ENCODE data around the gene PITX3. TPM values are rescaled to one million over a fixed set of nuclear protein-coding genes. Genes with fewer than 3 reads are reported as not detected.

Gene PITX3
- total and polyA plus RNA-seq, 9 of the 15 experiments (the other 6 are each of a cell fraction or from before 2014, with no cell fraction given): 0.30 to 0.98 (median 0.95) TPM; not detected in 6

DNA sequence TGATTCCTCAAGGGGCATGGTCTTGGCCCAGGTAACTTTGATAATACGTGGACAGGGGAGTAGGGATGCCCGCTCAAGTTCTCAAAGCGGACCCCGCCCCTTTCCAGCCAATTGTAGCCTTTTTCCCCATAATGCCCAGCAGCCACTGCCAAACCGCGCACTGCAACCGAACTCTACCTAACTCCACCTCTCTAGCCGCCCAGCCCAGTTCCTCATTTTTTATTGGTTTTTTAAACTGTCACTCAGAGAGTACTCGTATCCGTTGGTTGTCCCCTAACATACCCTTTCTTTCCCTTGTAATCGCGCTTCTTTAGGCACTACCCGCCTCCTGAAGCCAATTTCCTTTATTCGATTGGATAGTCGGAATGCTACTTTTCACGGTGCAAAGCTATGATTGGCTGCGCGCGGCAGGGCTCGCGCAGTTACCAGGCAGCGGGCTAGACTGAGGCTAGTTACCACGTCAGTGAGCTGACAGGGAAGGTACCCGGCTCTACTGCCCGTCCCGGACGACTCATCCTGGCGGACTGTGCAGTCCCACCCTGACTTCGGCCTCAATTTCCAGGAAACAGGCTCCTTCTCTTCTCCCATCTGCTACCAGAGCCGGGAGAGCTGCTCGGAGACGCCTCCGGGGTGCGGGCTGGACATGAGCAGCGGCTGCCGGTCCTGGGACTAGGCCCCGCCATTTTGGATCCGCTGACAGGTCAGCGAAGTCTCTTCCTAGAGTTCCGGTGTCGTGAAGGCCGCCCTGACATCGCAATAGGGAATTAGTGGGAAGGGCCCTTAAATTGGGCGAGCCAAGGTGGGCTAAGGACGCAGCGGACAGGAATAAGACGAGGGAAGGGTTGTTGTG lies 4.0 kb upstream of the PITX3 start, which contains the start of gene GBF1 (continued):
- TF ChIP-seq, protein P1, sequence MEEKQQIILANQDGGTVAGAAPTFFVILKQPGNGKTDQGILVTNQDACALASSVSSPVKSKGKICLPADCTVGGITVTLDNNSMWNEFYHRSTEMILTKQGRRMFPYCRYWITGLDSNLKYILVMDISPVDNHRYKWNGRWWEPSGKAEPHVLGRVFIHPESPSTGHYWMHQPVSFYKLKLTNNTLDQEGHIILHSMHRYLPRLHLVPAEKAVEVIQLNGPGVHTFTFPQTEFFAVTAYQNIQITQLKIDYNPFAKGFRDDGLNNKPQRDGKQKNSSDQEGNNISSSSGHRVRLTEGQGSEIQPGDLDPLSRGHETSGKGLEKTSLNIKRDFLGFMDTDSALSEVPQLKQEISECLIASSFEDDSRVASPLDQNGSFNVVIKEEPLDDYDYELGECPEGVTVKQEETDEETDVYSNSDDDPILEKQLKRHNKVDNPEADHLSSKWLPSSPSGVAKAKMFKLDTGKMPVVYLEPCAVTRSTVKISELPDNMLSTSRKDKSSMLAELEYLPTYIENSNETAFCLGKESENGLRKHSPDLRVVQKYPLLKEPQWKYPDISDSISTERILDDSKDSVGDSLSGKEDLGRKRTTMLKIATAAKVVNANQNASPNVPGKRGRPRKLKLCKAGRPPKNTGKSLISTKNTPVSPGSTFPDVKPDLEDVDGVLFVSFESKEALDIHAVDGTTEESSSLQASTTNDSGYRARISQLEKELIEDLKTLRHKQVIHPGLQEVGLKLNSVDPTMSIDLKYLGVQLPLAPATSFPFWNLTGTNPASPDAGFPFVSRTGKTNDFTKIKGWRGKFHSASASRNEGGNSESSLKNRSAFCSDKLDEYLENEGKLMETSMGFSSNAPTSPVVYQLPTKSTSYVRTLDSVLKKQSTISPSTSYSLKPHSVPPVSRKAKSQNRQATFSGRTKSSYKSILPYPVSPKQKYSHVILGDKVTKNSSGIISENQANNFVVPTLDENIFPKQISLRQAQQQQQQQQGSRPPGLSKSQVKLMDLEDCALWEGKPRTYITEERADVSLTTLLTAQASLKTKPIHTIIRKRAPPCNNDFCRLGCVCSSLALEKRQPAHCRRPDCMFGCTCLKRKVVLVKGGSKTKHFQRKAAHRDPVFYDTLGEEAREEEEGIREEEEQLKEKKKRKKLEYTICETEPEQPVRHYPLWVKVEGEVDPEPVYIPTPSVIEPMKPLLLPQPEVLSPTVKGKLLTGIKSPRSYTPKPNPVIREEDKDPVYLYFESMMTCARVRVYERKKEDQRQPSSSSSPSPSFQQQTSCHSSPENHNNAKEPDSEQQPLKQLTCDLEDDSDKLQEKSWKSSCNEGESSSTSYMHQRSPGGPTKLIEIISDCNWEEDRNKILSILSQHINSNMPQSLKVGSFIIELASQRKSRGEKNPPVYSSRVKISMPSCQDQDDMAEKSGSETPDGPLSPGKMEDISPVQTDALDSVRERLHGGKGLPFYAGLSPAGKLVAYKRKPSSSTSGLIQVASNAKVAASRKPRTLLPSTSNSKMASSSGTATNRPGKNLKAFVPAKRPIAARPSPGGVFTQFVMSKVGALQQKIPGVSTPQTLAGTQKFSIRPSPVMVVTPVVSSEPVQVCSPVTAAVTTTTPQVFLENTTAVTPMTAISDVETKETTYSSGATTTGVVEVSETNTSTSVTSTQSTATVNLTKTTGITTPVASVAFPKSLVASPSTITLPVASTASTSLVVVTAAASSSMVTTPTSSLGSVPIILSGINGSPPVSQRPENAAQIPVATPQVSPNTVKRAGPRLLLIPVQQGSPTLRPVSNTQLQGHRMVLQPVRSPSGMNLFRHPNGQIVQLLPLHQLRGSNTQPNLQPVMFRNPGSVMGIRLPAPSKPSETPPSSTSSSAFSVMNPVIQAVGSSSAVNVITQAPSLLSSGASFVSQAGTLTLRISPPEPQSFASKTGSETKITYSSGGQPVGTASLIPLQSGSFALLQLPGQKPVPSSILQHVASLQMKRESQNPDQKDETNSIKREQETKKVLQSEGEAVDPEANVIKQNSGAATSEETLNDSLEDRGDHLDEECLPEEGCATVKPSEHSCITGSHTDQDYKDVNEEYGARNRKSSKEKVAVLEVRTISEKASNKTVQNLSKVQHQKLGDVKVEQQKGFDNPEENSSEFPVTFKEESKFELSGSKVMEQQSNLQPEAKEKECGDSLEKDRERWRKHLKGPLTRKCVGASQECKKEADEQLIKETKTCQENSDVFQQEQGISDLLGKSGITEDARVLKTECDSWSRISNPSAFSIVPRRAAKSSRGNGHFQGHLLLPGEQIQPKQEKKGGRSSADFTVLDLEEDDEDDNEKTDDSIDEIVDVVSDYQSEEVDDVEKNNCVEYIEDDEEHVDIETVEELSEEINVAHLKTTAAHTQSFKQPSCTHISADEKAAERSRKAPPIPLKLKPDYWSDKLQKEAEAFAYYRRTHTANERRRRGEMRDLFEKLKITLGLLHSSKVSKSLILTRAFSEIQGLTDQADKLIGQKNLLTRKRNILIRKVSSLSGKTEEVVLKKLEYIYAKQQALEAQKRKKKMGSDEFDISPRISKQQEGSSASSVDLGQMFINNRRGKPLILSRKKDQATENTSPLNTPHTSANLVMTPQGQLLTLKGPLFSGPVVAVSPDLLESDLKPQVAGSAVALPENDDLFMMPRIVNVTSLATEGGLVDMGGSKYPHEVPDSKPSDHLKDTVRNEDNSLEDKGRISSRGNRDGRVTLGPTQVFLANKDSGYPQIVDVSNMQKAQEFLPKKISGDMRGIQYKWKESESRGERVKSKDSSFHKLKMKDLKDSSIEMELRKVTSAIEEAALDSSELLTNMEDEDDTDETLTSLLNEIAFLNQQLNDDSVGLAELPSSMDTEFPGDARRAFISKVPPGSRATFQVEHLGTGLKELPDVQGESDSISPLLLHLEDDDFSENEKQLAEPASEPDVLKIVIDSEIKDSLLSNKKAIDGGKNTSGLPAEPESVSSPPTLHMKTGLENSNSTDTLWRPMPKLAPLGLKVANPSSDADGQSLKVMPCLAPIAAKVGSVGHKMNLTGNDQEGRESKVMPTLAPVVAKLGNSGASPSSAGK (IDR thresholded peaks at IDR 0.05): no peak
- TF ChIP-seq NRF1 (conservative IDR thresholded peaks at IDR 0.05 in 1 of 2, IDR thresholded peaks at IDR 0.05 in 1 of 2) (peak; percentile 92 to 93), NCOA1 (IDR thresholded peaks at IDR 0.05; ENCODE audit: low read depth) (peak; percentile 13; the same call in 1 of the 2 replicates), ZNF174 (CRISPR knock-in tag; IDR thresholded peaks at IDR 0.05) (no peak), EP400 (IDR thresholded peaks at IDR 0.05) (peak; percentile 97), HSF4 (CRISPR knock-in tag; IDR thresholded peaks at IDR 0.05; ENCODE audit: borderline replicate concordance) (no peak)
- TF ChIP-seq, protein P2, sequence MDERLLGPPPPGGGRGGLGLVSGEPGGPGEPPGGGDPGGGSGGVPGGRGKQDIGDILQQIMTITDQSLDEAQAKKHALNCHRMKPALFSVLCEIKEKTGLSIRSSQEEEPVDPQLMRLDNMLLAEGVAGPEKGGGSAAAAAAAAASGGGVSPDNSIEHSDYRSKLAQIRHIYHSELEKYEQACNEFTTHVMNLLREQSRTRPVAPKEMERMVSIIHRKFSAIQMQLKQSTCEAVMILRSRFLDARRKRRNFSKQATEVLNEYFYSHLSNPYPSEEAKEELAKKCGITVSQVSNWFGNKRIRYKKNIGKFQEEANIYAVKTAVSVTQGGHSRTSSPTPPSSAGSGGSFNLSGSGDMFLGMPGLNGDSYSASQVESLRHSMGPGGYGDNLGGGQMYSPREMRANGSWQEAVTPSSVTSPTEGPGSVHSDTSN (CRISPR knock-in tag; IDR thresholded peaks at IDR 0.05; ENCODE audit: low read depth): peak; percentile 70
- TF ChIP-seq, protein P2 (tag; conservative IDR thresholded peaks at IDR 0.05; ENCODE audit: low read depth): peak; percentile 99
- TF ChIP-seq, protein P3, sequence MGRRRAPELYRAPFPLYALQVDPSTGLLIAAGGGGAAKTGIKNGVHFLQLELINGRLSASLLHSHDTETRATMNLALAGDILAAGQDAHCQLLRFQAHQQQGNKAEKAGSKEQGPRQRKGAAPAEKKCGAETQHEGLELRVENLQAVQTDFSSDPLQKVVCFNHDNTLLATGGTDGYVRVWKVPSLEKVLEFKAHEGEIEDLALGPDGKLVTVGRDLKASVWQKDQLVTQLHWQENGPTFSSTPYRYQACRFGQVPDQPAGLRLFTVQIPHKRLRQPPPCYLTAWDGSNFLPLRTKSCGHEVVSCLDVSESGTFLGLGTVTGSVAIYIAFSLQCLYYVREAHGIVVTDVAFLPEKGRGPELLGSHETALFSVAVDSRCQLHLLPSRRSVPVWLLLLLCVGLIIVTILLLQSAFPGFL (CRISPR knock-in tag; IDR thresholded peaks at IDR 0.05): 0 out of 2 replicates have a peak, but pooled peaks have one; percentile 5
